ENCODE data around the gene SMIM14. TPM values are rescaled to one million over a fixed set of nuclear protein-coding genes. Genes with fewer than 3 reads are reported as not detected.

The SMIM14 gene
- polyA plus RNA-seq, 3 donors = 13.6 to 152 (median 140) TPM

DNA sequence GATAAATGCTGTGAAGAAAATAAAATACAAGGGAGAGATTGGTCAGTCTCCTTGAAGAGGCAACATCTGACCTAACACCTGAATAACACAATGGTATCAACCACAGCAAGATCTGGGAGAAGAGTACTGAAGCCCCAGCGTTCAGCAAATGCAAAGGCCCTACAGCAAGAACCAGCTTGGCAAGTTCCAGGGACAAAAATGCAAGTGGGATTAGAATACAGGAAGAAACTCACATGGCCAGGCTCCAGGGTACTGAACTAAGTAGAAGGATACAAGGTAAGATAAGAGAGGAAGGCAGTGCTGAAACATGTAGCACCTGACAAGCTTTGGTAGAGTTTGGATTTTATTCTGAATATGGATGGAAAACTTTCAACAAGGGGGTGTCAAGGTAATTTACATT is 3.6 kb downstream of the SMIM14 start:
- Histone ChIP-seq H3K27ac (ENCODE audit: low read depth in 1 of 2, low read length in 2 of 2) (no peak overlapping the region), H3K9me3 (replicated peaks in 1 of 2; ENCODE audit: control insufficient read depth in 1 of 2, insufficient read depth in 1 of 2, low read length in 2 of 2) (no peaks in the 10 kb centered on the region), H3K9ac (ENCODE audit: insufficient read depth, low read length, poor library complexity, severe bottlenecking) (no peak overlapping the region), H3K4me3 (replicated peaks in 1 of 3; ENCODE audit: low read depth in 2 of 3, low read length in 3 of 3) (no peak overlapping the region), H3K4me1 (ENCODE audit: control insufficient read depth in 1 of 2, insufficient read depth in 2 of 2, low read length in 2 of 2) (peaks cover 14 to 19% of the 10 kb centered on the region in 2 donors), H3K79me2 (ENCODE audit: insufficient read depth, low read length) (peaks cover 49% of the 10 kb centered on the region), H3K27me3 (ENCODE audit: control insufficient read depth in 2 of 2, insufficient read depth in 2 of 2, low read length in 2 of 2) (no peaks in the 10 kb centered on the region), H4K20me1 (ENCODE audit: insufficient read depth, low read length) (peaks cover 10% of the 10 kb centered on the region), H3K4me2 (replicated peaks; ENCODE audit: extremely low read depth, low read length, poor library complexity, severe bottlenecking) (no peak overlapping the region), H3K36me3 (replicated peaks in 1 of 2; ENCODE audit: control insufficient read depth in 1 of 2, insufficient read depth in 2 of 2, low read length in 2 of 2) (peaks cover 6 to 29% of the 10 kb centered on the region in 2 donors), H2AFZ (ENCODE audit: insufficient read depth, low read depth, low read length, poor library complexity, severe bottlenecking) (no peak overlapping the region)
- H3K36me3 Mint-ChIP-seq = peaks cover 24 to 36% of the 10 kb centered on the region in 2 donors
- H3K27ac Mint-ChIP-seq = peak overlapping the region in 1 of 7 donors; percentile 33
- no peak for DNase-seq
- 100% methylated on average over 1 of the region's 1 CpG for WGBS (ENCODE audit: insufficient coverage)
- peaks cover 23% of the 10 kb centered on the region for H3K4me1 Mint-ChIP-seq
- intact Hi-C loops (cut with micrococcal nuclease) = loop anchor here (5.0 kb wide), 2 partner anchors 62 to 108 kb away; partner anchors contain the start of genes UGDH (in 2 of the 2) and UBE2K (in 1 of the 2)
- H3K27me3 Mint-ChIP-seq (ENCODE audit: low read depth in 3 of 3) = no peaks in the 10 kb centered on the region
- H3K4me3 Mint-ChIP-seq = no peak overlapping the region
- peaks cover 0 to 3% (median 0%) of the 10 kb centered on the region in 7 donors for H3K9me3 Mint-ChIP-seq
- no peak for TF ChIP-seq CTCF (IDR thresholded peaks at IDR 0.05)

GRCh38 chr4:39631700-39632079 is 7.0 kb downstream of the SMIM14 start:
- no peak overlapping the region for H3K4me3 Mint-ChIP-seq
- H2AFZ ChIP-seq (ENCODE audit: insufficient read depth, low read depth, low read length, poor library complexity, severe bottlenecking) = no peak overlapping the region
- H3K27me3 Mint-ChIP-seq (ENCODE audit: low read depth in 3 of 3) = peaks cover 0 to 1% (median 0%) of the 10 kb centered on the region in 3 donors
- peaks cover 4 to 8% of the 10 kb centered on the region in 2 donors for H3K4me1 ChIP-seq (ENCODE audit: control insufficient read depth in 1 of 2, insufficient read depth in 2 of 2, low read length in 2 of 2)
- peaks cover 9 to 35% of the 10 kb centered on the region in 2 donors for H3K36me3 ChIP-seq (replicated peaks in 1 of 2; ENCODE audit: control insufficient read depth in 1 of 2, insufficient read depth in 2 of 2, low read length in 2 of 2)
- H3K4me2 ChIP-seq (replicated peaks; ENCODE audit: extremely low read depth, low read length, poor library complexity, severe bottlenecking) = no peak overlapping the region
- no peaks in the 10 kb centered on the region for H3K27me3 ChIP-seq (ENCODE audit: control insufficient read depth in 2 of 2, insufficient read depth in 2 of 2, low read length in 2 of 2)
- no CpG with 5 or more reads among the region's 1 CpG for WGBS (ENCODE audit: insufficient coverage)
- no peak for TF ChIP-seq CTCF (IDR thresholded peaks at IDR 0.05)
- H3K9me3 Mint-ChIP-seq = peaks cover 0 to 3% (median 0%) of the 10 kb centered on the region in 7 donors
- no peak overlapping the region for H3K27ac ChIP-seq (ENCODE audit: low read depth in 1 of 2, low read length in 2 of 2)
- H3K9ac ChIP-seq (ENCODE audit: insufficient read depth, low read length, poor library complexity, severe bottlenecking) = no peak overlapping the region
- no peaks in the 10 kb centered on the region for H3K9me3 ChIP-seq (replicated peaks in 1 of 2; ENCODE audit: control insufficient read depth in 1 of 2, insufficient read depth in 1 of 2, low read length in 2 of 2)
- intact Hi-C loops (cut with micrococcal nuclease) = no loop called here
- peaks cover 34 to 50% of the 10 kb centered on the region in 2 donors for H3K36me3 Mint-ChIP-seq
- peaks cover 29% of the 10 kb centered on the region for H3K79me2 ChIP-seq (ENCODE audit: insufficient read depth, low read length)
- no peak for DNase-seq
- peaks cover 22% of the 10 kb centered on the region for H3K4me1 Mint-ChIP-seq
- H3K4me3 ChIP-seq (replicated peaks in 1 of 3; ENCODE audit: low read depth in 2 of 3, low read length in 3 of 3) = no peak overlapping the region
- peaks cover 25% of the 10 kb centered on the region for H4K20me1 ChIP-seq (ENCODE audit: insufficient read depth, low read length)
- no peak overlapping the region for H3K27ac Mint-ChIP-seq
